ENCODE data around the gene LYL1.
A peak's percentile ranks its signal among the peaks of the same experiment; 100 is the strongest.

Gene LYL1

DNA sequence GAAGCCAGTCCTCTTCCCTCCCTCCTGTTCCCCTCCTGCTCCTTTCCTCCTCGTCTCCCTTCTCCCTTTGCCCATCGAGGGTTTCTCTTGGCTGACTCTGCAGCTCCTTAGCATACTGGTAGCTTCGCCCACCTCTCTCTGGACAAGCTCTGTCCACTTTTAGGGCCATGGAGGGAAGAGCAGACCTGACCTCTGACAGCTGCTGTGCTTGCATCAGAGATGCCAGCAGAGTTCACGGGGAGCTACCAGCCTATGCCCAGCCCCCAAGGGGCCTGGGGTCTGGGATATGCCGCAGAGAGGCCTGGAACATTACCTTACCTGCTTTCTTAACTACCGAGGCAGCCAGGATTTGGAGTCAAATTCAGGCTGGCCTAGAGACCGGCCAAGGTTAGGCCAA, 19.7 kb downstream of the LYL1 start:
- H3K9ac ChIP-seq (ENCODE audit: low read length), result peak overlapping the region; percentile 38
- no peaks in the 10 kb centered on the region for H3K27me3 ChIP-seq (ENCODE audit: control insufficient read depth, insufficient read depth, low read length)
- no peak overlapping the region for H3K4me3 ChIP-seq (ENCODE audit: low read length)
- H3K4me1 ChIP-seq (ENCODE audit: control insufficient read depth, insufficient read depth, low read length), result peaks cover 47% of the 10 kb centered on the region
- H3K36me3 ChIP-seq (ENCODE audit: control insufficient read depth, insufficient read depth, low read length), result peaks cover 3% of the 10 kb centered on the region
- no peaks in the 10 kb centered on the region for H3K9me3 ChIP-seq (ENCODE audit: control insufficient read depth, low read length)

DNA sequence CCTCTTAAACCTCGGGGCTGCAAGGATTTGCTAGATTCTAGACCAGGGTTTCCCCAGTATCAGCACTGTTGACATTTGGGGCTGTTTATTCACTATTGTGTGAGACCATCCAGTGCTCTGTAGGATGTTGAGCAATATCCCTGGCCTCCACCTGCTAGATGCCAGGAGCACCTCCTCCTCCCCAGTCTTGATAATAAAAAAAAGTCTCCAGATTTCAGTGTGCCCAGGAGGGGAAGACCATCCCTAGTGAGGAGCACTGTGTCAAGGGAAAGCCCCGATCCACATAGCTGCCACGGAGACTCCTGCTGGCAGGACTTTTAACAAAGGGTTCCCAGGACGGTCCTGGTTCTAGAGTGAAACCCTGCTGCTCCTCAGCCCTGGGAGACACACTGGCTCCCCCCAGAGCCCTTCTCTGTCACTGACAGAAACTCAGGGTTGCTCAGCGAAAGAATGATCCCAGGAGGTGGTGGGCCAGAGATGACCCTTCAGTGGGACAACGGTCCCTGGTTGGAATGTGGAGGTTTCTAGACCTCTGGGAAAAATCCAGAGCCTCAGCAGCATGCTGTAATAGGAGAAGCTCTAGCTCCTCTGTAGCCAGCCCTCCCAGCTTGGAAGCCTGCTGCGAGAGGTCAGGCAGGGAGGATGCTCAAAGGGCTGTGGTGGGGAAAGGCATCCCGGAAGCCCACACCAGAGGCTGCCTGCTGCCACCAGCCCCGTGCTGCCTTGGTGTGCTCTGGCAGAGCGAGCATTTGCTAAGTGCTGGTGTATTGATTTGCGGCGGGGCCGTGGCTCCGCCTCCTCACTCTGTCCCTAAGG, 20.3 kb downstream of the LYL1 start:
- Histone ChIP-seq H3K27me3 (ENCODE audit: control insufficient read depth, insufficient read depth, low read length) (no peaks in the 10 kb centered on the region), H3K9ac (ENCODE audit: low read length) (peak overlapping the region; percentile 38), H3K4me1 (ENCODE audit: control insufficient read depth, insufficient read depth, low read length) (peaks cover 53% of the 10 kb centered on the region), H3K4me3 (ENCODE audit: low read length) (no peak overlapping the region), H3K9me3 (ENCODE audit: control insufficient read depth, low read length) (no peaks in the 10 kb centered on the region), H3K36me3 (ENCODE audit: control insufficient read depth, insufficient read depth, low read length) (peaks cover 3% of the 10 kb centered on the region)

DNA sequence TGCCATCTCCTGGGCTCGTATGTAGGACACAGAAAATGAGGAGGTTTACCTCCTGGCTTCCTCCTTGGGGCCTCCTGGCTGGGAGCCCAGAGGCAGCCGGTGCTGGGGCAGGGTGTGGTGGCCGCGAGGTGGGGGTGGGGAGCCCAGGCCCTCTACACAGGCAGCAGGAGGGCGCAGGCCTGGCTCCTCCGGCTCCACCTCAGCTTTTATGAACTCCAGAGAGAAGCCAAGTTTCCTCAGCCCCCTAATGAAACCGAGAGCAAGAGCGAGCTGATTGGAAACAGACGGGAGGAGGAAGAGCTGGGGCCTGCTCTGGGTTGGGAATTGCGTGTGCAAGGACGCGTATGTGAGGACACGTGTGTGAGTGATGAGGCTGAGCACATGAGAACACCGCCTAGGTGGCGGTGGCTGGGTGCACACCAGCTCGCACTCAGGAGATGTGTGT, 23.1 kb downstream of the LYL1 start:
- Histone ChIP-seq H3K4me1 (ENCODE audit: control insufficient read depth, insufficient read depth, low read length) (peaks cover 59% of the 10 kb centered on the region), H3K36me3 (ENCODE audit: control insufficient read depth, insufficient read depth, low read length) (peaks cover 3% of the 10 kb centered on the region), H3K4me3 (ENCODE audit: low read length) (no peak overlapping the region), H3K9ac (ENCODE audit: low read length) (peak overlapping the region; percentile 44), H3K27me3 (ENCODE audit: control insufficient read depth, insufficient read depth, low read length) (no peaks in the 10 kb centered on the region), H3K9me3 (ENCODE audit: control insufficient read depth, low read length) (no peaks in the 10 kb centered on the region)

DNA sequence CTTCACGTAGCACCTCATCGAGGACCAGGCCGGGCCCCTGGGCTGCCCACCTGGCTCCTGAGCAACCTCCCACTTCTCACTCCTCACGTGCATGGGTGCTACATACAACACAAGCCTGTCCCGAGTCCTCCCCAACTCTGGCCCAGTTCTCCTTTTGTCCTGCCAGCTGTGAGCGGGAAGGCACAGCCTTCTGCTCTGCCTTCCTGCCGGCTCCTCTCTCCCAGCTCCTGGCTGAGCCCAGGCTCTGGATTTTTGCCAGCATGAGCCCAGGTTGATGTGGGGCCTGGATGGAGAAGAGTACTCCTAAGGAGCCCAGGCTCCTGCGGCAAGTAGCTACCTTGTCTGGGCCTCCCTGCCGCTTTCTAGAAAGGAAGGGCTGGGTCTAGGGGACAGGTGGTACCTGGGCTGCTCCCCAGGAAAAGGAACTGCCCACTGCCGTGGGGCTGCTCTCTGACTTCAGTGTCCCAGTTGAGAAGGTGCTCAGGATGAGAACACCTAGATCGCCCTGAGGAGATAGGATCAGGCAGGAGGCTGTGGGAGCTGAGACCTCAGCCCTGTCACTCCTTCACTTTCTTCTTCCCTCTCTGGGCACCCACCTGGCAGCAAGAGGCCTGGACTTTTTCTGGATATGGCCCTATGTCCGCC, 23.6 kb downstream of the LYL1 start:
- Histone ChIP-seq H3K36me3 (ENCODE audit: control insufficient read depth, insufficient read depth, low read length) (peaks cover 7% of the 10 kb centered on the region), H3K27me3 (ENCODE audit: control insufficient read depth, insufficient read depth, low read length) (no peaks in the 10 kb centered on the region), H3K4me1 (ENCODE audit: control insufficient read depth, insufficient read depth, low read length) (peaks cover 62% of the 10 kb centered on the region), H3K9me3 (ENCODE audit: control insufficient read depth, low read length) (no peaks in the 10 kb centered on the region), H3K4me3 (ENCODE audit: low read length) (no peak overlapping the region), H3K9ac (ENCODE audit: low read length) (peak overlapping the region; percentile 47)

DNA sequence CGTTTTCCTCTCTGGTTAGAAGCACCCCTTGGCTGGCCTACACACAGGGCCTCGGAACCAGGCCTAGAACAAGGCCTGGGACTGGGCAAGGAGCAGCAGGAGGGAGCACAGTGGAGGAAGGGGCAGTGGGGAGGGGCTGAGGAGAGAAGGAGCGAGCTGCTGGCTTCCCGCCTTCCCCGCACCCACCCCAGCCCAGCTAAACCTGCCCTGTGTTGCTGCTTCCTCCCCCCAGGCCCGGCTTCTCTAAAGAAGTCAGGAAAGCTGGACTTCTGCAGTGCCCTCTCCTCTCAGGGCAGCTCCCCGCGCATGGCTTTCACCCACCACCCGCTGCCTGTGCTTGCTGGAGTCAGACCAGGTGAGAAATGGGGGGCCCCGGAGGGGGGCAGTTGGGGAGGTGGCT, 24.3 kb downstream of the LYL1 start:
- H3K4me1 ChIP-seq (ENCODE audit: control insufficient read depth, insufficient read depth, low read length), result peaks cover 65% of the 10 kb centered on the region
- H3K9me3 ChIP-seq (ENCODE audit: control insufficient read depth, low read length), result no peaks in the 10 kb centered on the region
- peak overlapping the region; percentile 47 for H3K9ac ChIP-seq (ENCODE audit: low read length)
- no peaks in the 10 kb centered on the region for H3K27me3 ChIP-seq (ENCODE audit: control insufficient read depth, insufficient read depth, low read length)
- H3K36me3 ChIP-seq (ENCODE audit: control insufficient read depth, insufficient read depth, low read length), result peaks cover 13% of the 10 kb centered on the region
- H3K4me3 ChIP-seq (ENCODE audit: low read length), result no peak overlapping the region

DNA sequence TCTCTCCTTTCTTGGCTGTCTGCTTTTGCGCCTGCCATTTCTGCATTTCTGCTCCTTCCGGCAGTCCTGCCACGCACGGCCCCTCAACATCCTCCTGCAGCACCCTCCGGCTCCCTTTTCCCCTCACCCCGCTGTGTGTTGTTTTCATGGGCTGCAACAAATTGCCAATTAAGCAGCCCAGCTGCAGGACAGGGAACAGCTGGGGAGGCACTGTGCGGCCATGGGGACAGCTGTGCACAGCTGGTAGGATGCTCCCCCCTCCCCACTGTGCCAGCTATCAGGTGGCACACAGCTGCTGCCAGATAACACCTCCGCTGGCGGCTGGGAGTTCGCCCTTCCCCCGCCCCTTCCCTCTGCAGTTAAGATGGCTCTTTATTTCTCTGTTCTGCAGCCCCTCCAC, 25.4 kb downstream of the LYL1 start:
- no peaks in the 10 kb centered on the region for H3K9me3 ChIP-seq (ENCODE audit: control insufficient read depth, low read length)
- H3K36me3 ChIP-seq (ENCODE audit: control insufficient read depth, insufficient read depth, low read length), result peaks cover 20% of the 10 kb centered on the region
- H3K9ac ChIP-seq (ENCODE audit: low read length), result no peak overlapping the region
- H3K4me1 ChIP-seq (ENCODE audit: control insufficient read depth, insufficient read depth, low read length), result peaks cover 54% of the 10 kb centered on the region
- H3K4me3 ChIP-seq (ENCODE audit: low read length), result no peak overlapping the region
- H3K27me3 ChIP-seq (ENCODE audit: control insufficient read depth, insufficient read depth, low read length), result no peaks in the 10 kb centered on the region

DNA sequence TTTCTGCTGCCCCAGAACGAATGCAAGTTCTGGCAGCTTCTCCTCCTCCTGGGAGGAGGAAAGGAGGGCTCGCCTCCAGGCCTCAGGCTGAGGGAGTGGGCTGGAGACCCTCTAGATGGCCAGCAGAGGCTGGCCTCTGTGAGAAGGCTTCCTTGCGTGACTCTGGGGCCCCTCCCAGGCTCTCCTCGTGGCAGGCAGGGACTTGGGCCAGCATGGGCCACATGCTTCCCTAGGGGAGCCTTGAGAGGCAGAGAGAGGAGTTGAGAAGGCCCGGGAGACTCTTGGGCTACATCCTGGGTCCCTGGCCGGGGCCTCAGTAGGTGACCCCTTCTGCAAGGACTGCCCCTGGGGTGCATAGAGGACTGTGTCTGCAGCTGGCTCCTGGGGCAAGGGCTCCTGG, 25.9 kb downstream of the LYL1 start:
- H3K27me3 ChIP-seq (ENCODE audit: control insufficient read depth, insufficient read depth, low read length), result no peaks in the 10 kb centered on the region
- no peak overlapping the region for H3K4me3 ChIP-seq (ENCODE audit: low read length)
- H3K36me3 ChIP-seq (ENCODE audit: control insufficient read depth, insufficient read depth, low read length), result peaks cover 20% of the 10 kb centered on the region
- H3K4me1 ChIP-seq (ENCODE audit: control insufficient read depth, insufficient read depth, low read length), result peaks cover 49% of the 10 kb centered on the region
- no peak overlapping the region for H3K9ac ChIP-seq (ENCODE audit: low read length)
- H3K9me3 ChIP-seq (ENCODE audit: control insufficient read depth, low read length), result no peaks in the 10 kb centered on the region

DNA sequence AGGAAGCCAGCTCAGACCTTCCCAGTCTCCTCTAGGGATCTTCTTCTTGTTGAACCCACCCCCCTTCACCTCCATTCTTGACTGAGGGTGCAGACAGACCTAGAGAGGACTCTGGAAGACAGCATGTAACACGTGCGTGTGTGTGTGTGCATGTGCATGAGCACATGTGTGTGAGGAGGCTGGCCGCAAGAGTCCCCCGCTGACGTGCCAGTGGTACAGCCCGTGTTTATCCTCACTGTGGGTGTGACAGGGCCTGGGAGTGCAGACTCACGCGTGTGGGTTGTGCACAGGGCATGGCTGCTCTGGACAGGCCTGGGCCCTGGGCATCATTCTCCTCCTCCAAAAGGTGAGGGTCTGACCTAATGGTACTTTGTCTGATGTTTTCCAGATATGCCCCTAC, 26.3 kb downstream of the LYL1 start:
- Histone ChIP-seq H3K27me3 (ENCODE audit: control insufficient read depth, insufficient read depth, low read length) (no peaks in the 10 kb centered on the region), H3K9ac (ENCODE audit: low read length) (no peak overlapping the region), H3K4me1 (ENCODE audit: control insufficient read depth, insufficient read depth, low read length) (peaks cover 46% of the 10 kb centered on the region), H3K4me3 (ENCODE audit: low read length) (no peak overlapping the region), H3K9me3 (ENCODE audit: control insufficient read depth, low read length) (no peaks in the 10 kb centered on the region), H3K36me3 (ENCODE audit: control insufficient read depth, insufficient read depth, low read length) (peaks cover 20% of the 10 kb centered on the region)

DNA sequence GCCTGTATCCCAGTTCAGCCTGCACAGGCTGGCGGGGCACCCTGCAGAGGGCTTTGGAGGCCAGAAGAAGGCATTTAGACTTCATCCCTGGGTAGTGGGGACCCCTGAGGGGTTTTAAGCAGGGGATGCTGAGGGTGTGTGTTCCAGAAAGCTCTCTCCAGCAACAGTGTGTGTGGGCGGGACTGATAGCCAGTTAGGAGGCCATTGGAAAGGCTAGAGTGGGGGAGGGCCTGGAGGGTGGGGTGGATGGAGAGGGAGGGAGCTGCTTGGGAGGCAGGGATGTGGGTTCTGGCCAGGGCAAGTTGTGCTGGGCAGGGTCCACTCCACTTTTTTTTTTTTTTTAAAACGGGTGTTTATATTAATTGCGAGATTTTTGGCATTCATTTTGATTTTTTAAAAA, 28.3 kb downstream of the LYL1 start:
- Histone ChIP-seq H3K4me3 (ENCODE audit: low read length) (no peak overlapping the region), H3K9me3 (ENCODE audit: control insufficient read depth, low read length) (no peaks in the 10 kb centered on the region), H3K4me1 (ENCODE audit: control insufficient read depth, insufficient read depth, low read length) (peaks cover 44% of the 10 kb centered on the region), H3K36me3 (ENCODE audit: control insufficient read depth, insufficient read depth, low read length) (peaks cover 20% of the 10 kb centered on the region), H3K9ac (ENCODE audit: low read length) (no peak overlapping the region), H3K27me3 (ENCODE audit: control insufficient read depth, insufficient read depth, low read length) (no peaks in the 10 kb centered on the region)

DNA sequence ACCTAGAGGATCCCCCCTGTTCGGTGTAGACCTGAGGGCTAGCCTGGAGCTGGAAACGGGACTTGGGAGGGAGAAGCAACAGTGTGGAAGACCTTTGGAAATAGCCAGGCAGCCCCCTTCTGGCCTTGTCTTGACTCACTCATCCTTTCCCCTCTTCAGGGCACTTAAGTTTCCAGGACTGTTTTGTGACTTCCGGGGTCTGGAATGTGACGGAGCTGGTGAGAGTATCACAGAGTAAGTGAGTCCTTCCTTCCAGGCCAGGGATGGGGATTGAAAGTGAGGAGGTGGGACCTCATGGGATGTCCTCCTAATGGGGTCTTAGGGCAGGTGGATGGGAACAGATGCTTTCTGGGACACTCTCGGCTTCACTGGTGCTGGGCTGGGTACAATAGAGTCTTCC, 29.4 kb downstream of the LYL1 start:
- Histone ChIP-seq H3K27me3 (ENCODE audit: control insufficient read depth, insufficient read depth, low read length) (no peaks in the 10 kb centered on the region), H3K4me3 (ENCODE audit: low read length) (no peak overlapping the region), H3K36me3 (ENCODE audit: control insufficient read depth, insufficient read depth, low read length) (peaks cover 17% of the 10 kb centered on the region), H3K9ac (ENCODE audit: low read length) (no peak overlapping the region), H3K4me1 (ENCODE audit: control insufficient read depth, insufficient read depth, low read length) (peaks cover 44% of the 10 kb centered on the region), H3K9me3 (ENCODE audit: control insufficient read depth, low read length) (no peaks in the 10 kb centered on the region)

DNA sequence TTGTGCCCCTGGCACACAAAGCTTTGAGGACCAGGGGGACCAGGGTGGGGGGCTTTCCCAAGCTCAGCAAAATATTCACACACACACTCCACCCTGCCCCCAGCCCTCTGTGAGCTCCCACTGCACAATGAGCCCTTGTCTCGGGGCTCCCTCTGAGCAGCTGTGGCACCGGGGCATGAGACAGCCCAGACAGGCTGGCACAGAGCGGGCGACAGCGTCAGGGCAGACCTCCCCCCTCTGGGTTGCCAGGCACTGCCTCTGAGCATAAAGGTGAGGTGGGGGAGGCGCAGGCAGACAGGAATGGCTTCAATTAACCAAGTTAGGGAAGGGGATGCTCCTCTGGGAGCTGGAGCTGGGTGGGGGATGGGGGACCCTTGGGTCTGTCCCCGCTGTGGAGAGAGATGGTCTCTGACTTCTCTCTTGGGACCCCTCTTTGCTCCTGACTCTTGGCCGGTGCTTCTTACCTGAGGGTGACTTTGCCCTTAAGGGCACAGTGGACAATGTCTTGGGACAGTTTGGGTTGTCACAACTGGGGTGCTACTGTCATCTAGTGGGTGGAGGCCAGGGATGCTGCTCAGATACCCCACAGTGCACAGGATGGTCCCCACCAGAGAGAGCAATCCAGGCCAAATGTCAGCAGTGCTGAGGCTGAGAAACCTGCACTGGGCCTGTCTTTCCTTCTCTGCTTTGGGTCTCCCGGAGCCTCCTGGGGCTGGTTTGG, 30.3 kb downstream of the LYL1 start:
- no peaks in the 10 kb centered on the region for H3K27me3 ChIP-seq (ENCODE audit: control insufficient read depth, insufficient read depth, low read length)
- H3K36me3 ChIP-seq (ENCODE audit: control insufficient read depth, insufficient read depth, low read length), result peaks cover 17% of the 10 kb centered on the region
- H3K9me3 ChIP-seq (ENCODE audit: control insufficient read depth, low read length), result no peaks in the 10 kb centered on the region
- H3K9ac ChIP-seq (ENCODE audit: low read length), result no peak overlapping the region
- peaks cover 38% of the 10 kb centered on the region for H3K4me1 ChIP-seq (ENCODE audit: control insufficient read depth, insufficient read depth, low read length)
- no peak overlapping the region for H3K4me3 ChIP-seq (ENCODE audit: low read length)
